Keratinocyte (primary cell): Measurements from ENCODE around the gene GPRIN2. TPM values are rescaled to one million over a fixed set of nuclear protein-coding genes. Genes with fewer than 3 reads are reported as not detected.

ENCODE experiments used
- DNase-seq: peaks from one replicate; pipeline ENCODE4 v3.0.0-alpha.2; 2011; ENCODE audit warnings: low read depth, missing footprints, low spot score
- FAIRE-seq: peaks from 2 replicates; lab custom pipeline; 2011; peaks lifted over from hg19 to GRCh38; lab: Jason Lieb, UNC
- H2AFZ ChIP-seq: 2 replicates; pipeline ENCODE4 v1.6.0; 2012; ENCODE audit warnings: low read length, control low read depth, inconsistent platforms; ENCODE audit not compliant: control insufficient read depth
- H3K27ac ChIP-seq: 2 replicates; pipeline ENCODE4 v1.5.1; 2011; ENCODE audit warnings: low read length; ENCODE audit not compliant: control insufficient read depth, insufficient read depth
- H3K27me3 ChIP-seq: 3 replicates; pipeline ENCODE4 v1.6.0; 2011; ENCODE audit warnings: low read length; ENCODE audit not compliant: control insufficient read depth, insufficient read depth; ENCODE audit errors: extremely low read depth
- H3K36me3 ChIP-seq, 2 experiments: 2 replicates in 1 of 2; 3 replicates in 1 of 2; pipeline ENCODE4 v1.5.1; 2011; ENCODE audit warnings: low read length in 2 of 2, mild to moderate bottlenecking in 1 of 2; ENCODE audit not compliant: control insufficient read depth in 2 of 2, insufficient read depth in 2 of 2; ENCODE audit errors: extremely low read depth in 1 of 2
- H3K4me1 ChIP-seq: 3 replicates; pipeline ENCODE4 v1.5.1; 2011; ENCODE audit warnings: low read length; ENCODE audit not compliant: control insufficient read depth, insufficient read depth; ENCODE audit errors: extremely low read depth
- H3K4me2 ChIP-seq: 3 replicates; pipeline ENCODE4 v1.6.0; 2011; ENCODE audit warnings: low read depth, low read length; ENCODE audit not compliant: control insufficient read depth, insufficient read depth; ENCODE audit errors: extremely low read depth
- H3K4me3 ChIP-seq, 3 experiments: fragments of 200-600 bp in 1 of 3; sonication (generic) in 1 of 3; 2 replicates in 2 of 3; 3 replicates in 1 of 3; pipeline ENCODE4 v1.5.1; 2011 to 2016; ENCODE audit warnings: low read length in 3 of 3, mild to moderate bottlenecking in 3 of 3, control low read depth in 2 of 3, inconsistent platforms in 1 of 3, low read depth in 1 of 3, mixed read lengths in 1 of 3, mixed run types in 1 of 3, moderate library complexity in 1 of 3; ENCODE audit not compliant: control insufficient read depth in 2 of 3, insufficient read depth in 2 of 3; ENCODE audit errors: extremely low read depth in 1 of 3
- H3K79me2 ChIP-seq: 2 replicates; pipeline ENCODE4 v1.6.0; 2012; ENCODE audit warnings: low read length; ENCODE audit not compliant: control insufficient read depth, insufficient read depth
- H3K9ac ChIP-seq: 3 replicates; pipeline ENCODE4 v1.6.0; 2011; ENCODE audit warnings: low read length; ENCODE audit not compliant: control insufficient read depth, insufficient read depth; ENCODE audit errors: extremely low read depth
- H3K9me1 ChIP-seq: 3 replicates; pipeline ENCODE4 v1.6.0; 2011; ENCODE audit warnings: low read length; ENCODE audit not compliant: control insufficient read depth, insufficient read depth; ENCODE audit errors: extremely low read depth
- H3K9me3 ChIP-seq: 2 replicates; pipeline ENCODE4 v1.5.1; 2012; ENCODE audit warnings: low read depth, low read length; ENCODE audit not compliant: control insufficient read depth
- H4K20me1 ChIP-seq: 3 replicates; pipeline ENCODE4 v1.6.0; 2011; ENCODE audit warnings: low read length; ENCODE audit not compliant: control insufficient read depth, insufficient read depth; ENCODE audit errors: extremely low read depth
- CTCF ChIP-seq, 3 experiments: IDR thresholded peaks in 1 of 3; conservative IDR thresholded peaks in 1 of 3; optimal IDR thresholded peaks in 1 of 3; 2 replicates in 2 of 3; 3 replicates in 1 of 3; pipeline versions ENCODE3 to v1.5.1; 2011; ENCODE audit warnings: low read length in 3 of 3, mild to moderate bottlenecking in 3 of 3, moderate library complexity in 2 of 3, control low read depth in 1 of 3, inconsistent platforms in 1 of 3; ENCODE audit not compliant: insufficient read depth in 2 of 3; ENCODE audit errors: extremely low read depth in 1 of 3
- EZH2 ChIP-seq: IDR thresholded peaks from one replicate; pipeline ENCODE4 v1.6.1; 2012; ENCODE audit warnings: inconsistent platforms, mild to moderate bottlenecking, low read length, moderate library complexity
- dilution Hi-C: fragments of 300-500 bp; cut with MboI; formaldehyde crosslinking; loops from one replicate; pipeline ENCODE4 v1.7.0; 2020; ENCODE audit warnings: low sequenced_read_pairs; ENCODE audit not compliant: extremely low pct_ligation_motif_present
- polyA plus RNA-seq, 5 experiments: library from polyadenylated mRNA; depleted of rRNA in 3 of 5; stranded (reverse) in 3 of 5; stranded (forward) in 1 of 5; unstranded in 1 of 5; fragments of >200 nt; gene quantifications; 1 replicate in 1 of 5; 2 replicates in 3 of 5; 3 replicates in 1 of 5; pipeline versions ENCODE4 v1.2.1 to v1.2.3, GENCODE V29; 2011 to 2012; ENCODE audit warnings: missing spikeins in 2 of 5, low read depth in 1 of 5, low replicate concordance in 1 of 5

The GPRIN2 gene
- polyA plus RNA-seq, 1 donor (not counting 4 experiments of a cell fraction or from before 2014, with no cell fraction given), result 0.08 TPM

GRCh38 chr10:46558392-46559185 lies 2.1 kb upstream of the GPRIN2 start:
- dilution Hi-C loops, result no loop called here
- no peak overlapping the region for H3K27ac ChIP-seq
- no peak overlapping the region for H3K9ac ChIP-seq
- H3K36me3 ChIP-seq, result no peaks in the 10 kb centered on the region
- DNase-seq (no peak), FAIRE-seq (no peak)
- H3K79me2 ChIP-seq, result no peaks in the 10 kb centered on the region
- H4K20me1 ChIP-seq, result peaks cover 4% of the 10 kb centered on the region
- no peak overlapping the region for H3K4me2 ChIP-seq
- H3K9me3 ChIP-seq, result no peaks in the 10 kb centered on the region
- peaks cover 70% of the 10 kb centered on the region for H3K27me3 ChIP-seq
- no peak overlapping the region for H2AFZ ChIP-seq
- H3K4me1 ChIP-seq, result peaks cover 4% of the 10 kb centered on the region
- TF ChIP-seq CTCF (optimal IDR thresholded peaks at IDR 0.05 in 1 of 3, IDR thresholded peaks at IDR 0.05 in 1 of 3, conservative IDR thresholded peaks at IDR 0.05 in 1 of 3; ENCODE audit: extremely low read depth in 1 of 3, insufficient read depth in 2 of 3, low read length in 3 of 3), result no peak
- no peak for TF ChIP-seq EZH2
- no peaks in the 10 kb centered on the region for H3K9me1 ChIP-seq
- no peak overlapping the region for H3K4me3 ChIP-seq

DNA sequence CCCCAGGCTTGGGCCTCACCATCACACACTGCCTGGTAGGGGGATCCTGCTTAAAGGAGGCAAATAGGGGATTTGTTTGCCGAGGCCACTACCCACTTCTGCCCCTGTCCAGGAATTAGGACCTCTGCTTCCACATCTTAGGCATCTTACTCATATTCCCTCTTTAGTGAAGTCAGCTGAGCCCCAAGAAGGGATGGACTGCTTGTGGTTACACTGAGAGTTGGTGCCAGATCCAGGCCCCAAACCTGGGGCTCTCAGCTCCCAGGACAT lies 1.6 kb upstream of the GPRIN2 start:
- no peak overlapping the region for H3K4me2 ChIP-seq
- H3K79me2 ChIP-seq, result no peaks in the 10 kb centered on the region
- no peak overlapping the region for H3K27ac ChIP-seq
- no peak for FAIRE-seq
- DNase-seq, result no peak
- no peak overlapping the region for H3K9ac ChIP-seq
- H3K9me3 ChIP-seq, result no peaks in the 10 kb centered on the region
- dilution Hi-C loops, result no loop called here
- H3K4me3 ChIP-seq, result no peak overlapping the region
- peaks cover 75% of the 10 kb centered on the region for H3K27me3 ChIP-seq
- no peaks in the 10 kb centered on the region for H3K36me3 ChIP-seq
- H3K4me1 ChIP-seq, result peaks cover 4% of the 10 kb centered on the region
- H4K20me1 ChIP-seq, result peaks cover 4% of the 10 kb centered on the region
- no peaks in the 10 kb centered on the region for H3K9me1 ChIP-seq
- TF ChIP-seq CTCF (optimal IDR thresholded peaks at IDR 0.05 in 1 of 3, IDR thresholded peaks at IDR 0.05 in 1 of 3, conservative IDR thresholded peaks at IDR 0.05 in 1 of 3; ENCODE audit: extremely low read depth in 1 of 3, insufficient read depth in 2 of 3, low read length in 3 of 3), result no peak
- no peak for TF ChIP-seq EZH2
- no peak overlapping the region for H2AFZ ChIP-seq
